Measurements from ENCODE around the gene GRB10.

- TF ChIP-seq, protein P1, sequence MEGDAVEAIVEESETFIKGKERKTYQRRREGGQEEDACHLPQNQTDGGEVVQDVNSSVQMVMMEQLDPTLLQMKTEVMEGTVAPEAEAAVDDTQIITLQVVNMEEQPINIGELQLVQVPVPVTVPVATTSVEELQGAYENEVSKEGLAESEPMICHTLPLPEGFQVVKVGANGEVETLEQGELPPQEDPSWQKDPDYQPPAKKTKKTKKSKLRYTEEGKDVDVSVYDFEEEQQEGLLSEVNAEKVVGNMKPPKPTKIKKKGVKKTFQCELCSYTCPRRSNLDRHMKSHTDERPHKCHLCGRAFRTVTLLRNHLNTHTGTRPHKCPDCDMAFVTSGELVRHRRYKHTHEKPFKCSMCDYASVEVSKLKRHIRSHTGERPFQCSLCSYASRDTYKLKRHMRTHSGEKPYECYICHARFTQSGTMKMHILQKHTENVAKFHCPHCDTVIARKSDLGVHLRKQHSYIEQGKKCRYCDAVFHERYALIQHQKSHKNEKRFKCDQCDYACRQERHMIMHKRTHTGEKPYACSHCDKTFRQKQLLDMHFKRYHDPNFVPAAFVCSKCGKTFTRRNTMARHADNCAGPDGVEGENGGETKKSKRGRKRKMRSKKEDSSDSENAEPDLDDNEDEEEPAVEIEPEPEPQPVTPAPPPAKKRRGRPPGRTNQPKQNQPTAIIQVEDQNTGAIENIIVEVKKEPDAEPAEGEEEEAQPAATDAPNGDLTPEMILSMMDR (IDR thresholded peaks at IDR 0.05): no peak
- TF ChIP-seq POLR2A (IDR thresholded peaks at IDR 0.05) (no peak), EP300 (IDR thresholded peaks at IDR 0.05) (no peak)
Observed at GRCh38 chr7:50591480-50592438, 190.9 kb downstream of the GRB10 start.

Data from ovary (tissue), 3 donors.